ENCODE results near the gene KIF1A.

- TF ChIP-seq POLR2A (IDR thresholded peaks at IDR 0.05; ENCODE audit: low read depth, low read length) (no peak), POLR2AphosphoS5 (IDR thresholded peaks at IDR 0.05; ENCODE audit: low read depth, low read length) (no peak)
These were observed 4.0 kb downstream of the KIF1A start for GRCh38 chr2:240815761-240816583.
